ENCODE data around the gene CTDP1.

CTDP1 gene

DNA sequence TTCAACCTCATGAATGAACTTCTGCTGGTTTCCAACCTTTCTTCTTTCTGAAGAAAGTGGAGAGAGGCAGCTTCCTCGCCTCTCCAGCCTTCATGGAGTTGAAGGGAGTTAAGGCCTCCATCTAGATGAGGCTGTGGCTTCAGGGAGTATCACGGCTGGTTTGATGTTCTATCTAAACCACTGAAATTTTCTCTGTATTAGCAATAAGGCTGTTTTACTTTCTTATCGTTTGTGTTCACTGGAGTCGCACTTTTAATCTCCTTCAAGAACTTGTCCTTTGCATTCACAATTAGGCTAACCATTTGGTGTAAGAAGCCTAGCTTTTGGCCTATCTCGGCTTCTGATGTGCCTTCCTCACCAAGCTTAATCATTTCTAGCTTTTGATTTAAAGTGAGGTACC lies 19.9 kb upstream of the CTDP1 start:
- Histone ChIP-seq H3K27ac (no peak overlapping the region), H3K27me3 (peaks cover 3% of the 10 kb centered on the region), H3K9me3 (no peaks in the 10 kb centered on the region), H3K4me3 (ENCODE audit: low read depth in 1 of 2, low read length in 1 of 2) (no peak overlapping the region), H3K4me1 (ENCODE audit: control insufficient read depth in 1 of 2, insufficient read depth in 1 of 2, low read depth in 1 of 2, low read length in 1 of 2) (no peaks in the 10 kb centered on the region), H3K36me3 (no peaks in the 10 kb centered on the region)
- TF ChIP-seq, protein P1, sequence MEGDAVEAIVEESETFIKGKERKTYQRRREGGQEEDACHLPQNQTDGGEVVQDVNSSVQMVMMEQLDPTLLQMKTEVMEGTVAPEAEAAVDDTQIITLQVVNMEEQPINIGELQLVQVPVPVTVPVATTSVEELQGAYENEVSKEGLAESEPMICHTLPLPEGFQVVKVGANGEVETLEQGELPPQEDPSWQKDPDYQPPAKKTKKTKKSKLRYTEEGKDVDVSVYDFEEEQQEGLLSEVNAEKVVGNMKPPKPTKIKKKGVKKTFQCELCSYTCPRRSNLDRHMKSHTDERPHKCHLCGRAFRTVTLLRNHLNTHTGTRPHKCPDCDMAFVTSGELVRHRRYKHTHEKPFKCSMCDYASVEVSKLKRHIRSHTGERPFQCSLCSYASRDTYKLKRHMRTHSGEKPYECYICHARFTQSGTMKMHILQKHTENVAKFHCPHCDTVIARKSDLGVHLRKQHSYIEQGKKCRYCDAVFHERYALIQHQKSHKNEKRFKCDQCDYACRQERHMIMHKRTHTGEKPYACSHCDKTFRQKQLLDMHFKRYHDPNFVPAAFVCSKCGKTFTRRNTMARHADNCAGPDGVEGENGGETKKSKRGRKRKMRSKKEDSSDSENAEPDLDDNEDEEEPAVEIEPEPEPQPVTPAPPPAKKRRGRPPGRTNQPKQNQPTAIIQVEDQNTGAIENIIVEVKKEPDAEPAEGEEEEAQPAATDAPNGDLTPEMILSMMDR (IDR thresholded peaks at IDR 0.05) = no peak

DNA sequence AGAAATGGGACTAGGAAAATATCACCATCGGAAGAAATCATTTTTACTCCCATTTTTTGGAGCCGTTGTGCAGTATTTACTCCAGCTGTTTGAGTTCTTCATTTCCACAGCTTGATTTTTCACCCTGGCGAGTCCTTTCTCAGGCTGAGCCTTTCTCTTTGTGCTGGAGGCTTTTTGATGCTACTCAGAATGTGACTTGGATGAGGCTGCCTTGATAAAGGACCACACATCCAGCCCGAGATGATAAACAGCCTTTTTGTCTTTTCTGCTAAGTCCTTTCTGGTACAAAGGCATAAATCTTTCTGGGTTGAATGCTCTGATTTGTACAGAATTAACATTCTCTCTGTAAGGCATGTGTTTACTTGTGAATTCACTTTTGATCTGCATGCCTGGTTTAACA lies 17.6 kb upstream of the CTDP1 start:
- no peak overlapping the region for H3K27ac ChIP-seq
- no peaks in the 10 kb centered on the region for H3K36me3 ChIP-seq
- TF ChIP-seq, protein P1 (IDR thresholded peaks at IDR 0.05) = no peak
- H3K9me3 ChIP-seq = no peaks in the 10 kb centered on the region
- H3K4me3 ChIP-seq (ENCODE audit: low read depth in 1 of 2, low read length in 1 of 2) = no peak overlapping the region
- no peaks in the 10 kb centered on the region for H3K4me1 ChIP-seq (ENCODE audit: control insufficient read depth in 1 of 2, insufficient read depth in 1 of 2, low read depth in 1 of 2, low read length in 1 of 2)
- H3K27me3 ChIP-seq = peaks cover 3% of the 10 kb centered on the region

DNA sequence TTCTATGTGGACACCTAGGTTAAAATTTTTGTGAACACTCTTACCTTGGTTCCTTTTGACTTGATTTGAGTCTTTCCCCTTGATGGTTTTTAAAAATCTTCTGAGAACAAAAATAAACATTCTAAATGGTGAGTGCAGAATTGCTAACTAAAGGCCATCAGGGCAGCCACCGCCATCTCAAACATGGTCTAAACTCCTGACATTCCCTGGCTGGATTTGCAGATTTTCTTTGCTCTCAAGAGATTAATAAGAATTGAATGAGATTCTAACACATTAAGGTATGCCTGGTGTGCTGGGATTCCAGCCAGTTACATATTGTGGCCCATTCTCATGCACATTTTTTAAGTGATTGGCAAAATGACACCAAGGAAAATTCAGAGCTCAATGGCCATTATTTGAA lies 17.2 kb upstream of the CTDP1 start:
- no peaks in the 10 kb centered on the region for H3K4me1 ChIP-seq (ENCODE audit: control insufficient read depth in 1 of 2, insufficient read depth in 1 of 2, low read depth in 1 of 2, low read length in 1 of 2)
- no peaks in the 10 kb centered on the region for H3K9me3 ChIP-seq
- no peak overlapping the region for H3K27ac ChIP-seq
- H3K27me3 ChIP-seq = peaks cover 3% of the 10 kb centered on the region
- TF ChIP-seq, protein P1 (IDR thresholded peaks at IDR 0.05) = no peak
- H3K36me3 ChIP-seq = no peaks in the 10 kb centered on the region
- H3K4me3 ChIP-seq (ENCODE audit: low read depth in 1 of 2, low read length in 1 of 2) = no peak overlapping the region

- no peaks in the 10 kb centered on the region for H3K36me3 ChIP-seq
- TF ChIP-seq, protein P1 (IDR thresholded peaks at IDR 0.05) = no peak
- H3K27me3 ChIP-seq = peaks cover 3% of the 10 kb centered on the region
- no peak overlapping the region for H3K4me3 ChIP-seq (ENCODE audit: low read depth in 1 of 2, low read length in 1 of 2)
- H3K9me3 ChIP-seq = no peaks in the 10 kb centered on the region
- no peaks in the 10 kb centered on the region for H3K4me1 ChIP-seq (ENCODE audit: control insufficient read depth in 1 of 2, insufficient read depth in 1 of 2, low read depth in 1 of 2, low read length in 1 of 2)
- no peak overlapping the region for H3K27ac ChIP-seq
Observed at GRCh38 chr18:79664525-79665125, 15.0 kb upstream of the CTDP1 start.

- Histone ChIP-seq H3K4me1 (ENCODE audit: control insufficient read depth in 1 of 2, insufficient read depth in 1 of 2, low read depth in 1 of 2, low read length in 1 of 2) (no peaks in the 10 kb centered on the region), H3K4me3 (ENCODE audit: low read depth in 1 of 2, low read length in 1 of 2) (no peak overlapping the region), H3K36me3 (no peaks in the 10 kb centered on the region), H3K27ac (no peak overlapping the region), H3K9me3 (no peaks in the 10 kb centered on the region), H3K27me3 (no peaks in the 10 kb centered on the region)
- TF ChIP-seq, protein P1 (IDR thresholded peaks at IDR 0.05) = no peak
Observed at GRCh38 chr18:79668203-79668602, 11.4 kb upstream of the CTDP1 start.

Data from neutrophil (primary cell).